SK-N-SH (cell line): ENCODE data around the gene CEP170.
"Not testable (repeated sequence)": the region's sequence is repeated elsewhere in the genome, so short reads cannot be mapped to it uniquely, and the experiment has no call there.

Source experiments
- EP300 ChIP-seq, 2 experiments: IDR thresholded peaks; 2 replicates each; pipeline versions ENCODE4 v1.4.0 to v1.6.1; 2012; ENCODE audit warnings: borderline replicate concordance in 1 of 2, low read depth in 1 of 2, low read length in 1 of 2
- POLR2AphosphoS5 ChIP-seq: IDR thresholded peaks from 2 replicates; pipeline ENCODE4 v1.6.1; 2012; ENCODE audit warnings: low read depth, low read length
- RAD21 ChIP-seq: IDR thresholded peaks from 2 replicates; pipeline ENCODE4 v1.6.1; 2012; ENCODE audit warnings: mild to moderate bottlenecking, low read length
- SIN3A ChIP-seq: IDR thresholded peaks from 2 replicates; pipeline ENCODE4 v1.6.1; 2012; ENCODE audit warnings: low read depth, mild to moderate bottlenecking, low read length, moderate library complexity, borderline replicate concordance
- TF ChIP-seq, protein P1 (sequence below): fragments of 200-600 bp; sonication (generic); IDR thresholded peaks from 2 replicates; pipeline ENCODE4 v1.6.1; 2017; ENCODE audit warnings: antibody characterized with exemption, mild to moderate bottlenecking, moderate library complexity
- TF ChIP-seq, protein P2 (sequence below): IDR thresholded peaks from 2 replicates; pipeline ENCODE4 v1.6.1; 2012; ENCODE audit warnings: mild to moderate bottlenecking, low read depth, low read length, moderate library complexity
- TF ChIP-seq, protein P3 (sequence below): fragments of 150-350 bp; IDR thresholded peaks from 2 replicates; pipeline ENCODE4 v1.6.1; 2017; ENCODE audit warnings: antibody characterized with exemption, low read length, low read depth, borderline replicate concordance

DNA sequence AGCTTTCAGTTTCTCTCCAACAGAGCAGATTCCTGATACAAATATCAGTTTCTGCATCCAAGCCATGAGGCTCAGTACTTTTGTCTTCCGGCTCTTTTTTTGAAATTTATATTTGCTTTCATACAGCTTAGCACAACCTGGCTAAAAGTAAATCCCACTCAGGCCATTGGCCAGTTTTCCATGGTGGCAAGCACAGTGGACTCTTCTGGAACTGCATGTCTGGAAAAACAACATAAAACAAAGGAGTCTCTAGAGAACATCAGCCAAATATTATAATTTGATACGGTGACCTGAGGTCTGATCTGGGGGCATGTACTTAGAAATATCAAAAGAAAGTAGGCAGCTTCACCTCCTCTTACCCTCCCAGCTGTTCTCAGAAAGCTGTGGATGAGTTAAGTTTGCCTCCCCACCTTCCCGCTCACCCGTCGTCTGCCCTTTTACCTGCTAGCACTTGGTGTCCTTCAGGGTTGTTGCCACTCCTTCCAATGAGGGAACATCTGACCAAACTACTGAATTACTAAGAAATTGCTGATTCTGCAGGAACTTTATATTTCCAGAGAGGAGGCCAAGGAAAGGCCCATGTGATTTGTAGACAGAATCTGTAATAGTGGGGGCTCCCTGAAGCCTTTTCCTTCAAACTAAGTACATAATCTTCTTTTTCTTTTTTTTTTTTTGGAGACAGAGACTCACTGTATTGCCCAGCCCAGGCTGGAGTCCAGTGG is 136.3 kb downstream of the CEP170 start:
- TF ChIP-seq, protein P1, sequence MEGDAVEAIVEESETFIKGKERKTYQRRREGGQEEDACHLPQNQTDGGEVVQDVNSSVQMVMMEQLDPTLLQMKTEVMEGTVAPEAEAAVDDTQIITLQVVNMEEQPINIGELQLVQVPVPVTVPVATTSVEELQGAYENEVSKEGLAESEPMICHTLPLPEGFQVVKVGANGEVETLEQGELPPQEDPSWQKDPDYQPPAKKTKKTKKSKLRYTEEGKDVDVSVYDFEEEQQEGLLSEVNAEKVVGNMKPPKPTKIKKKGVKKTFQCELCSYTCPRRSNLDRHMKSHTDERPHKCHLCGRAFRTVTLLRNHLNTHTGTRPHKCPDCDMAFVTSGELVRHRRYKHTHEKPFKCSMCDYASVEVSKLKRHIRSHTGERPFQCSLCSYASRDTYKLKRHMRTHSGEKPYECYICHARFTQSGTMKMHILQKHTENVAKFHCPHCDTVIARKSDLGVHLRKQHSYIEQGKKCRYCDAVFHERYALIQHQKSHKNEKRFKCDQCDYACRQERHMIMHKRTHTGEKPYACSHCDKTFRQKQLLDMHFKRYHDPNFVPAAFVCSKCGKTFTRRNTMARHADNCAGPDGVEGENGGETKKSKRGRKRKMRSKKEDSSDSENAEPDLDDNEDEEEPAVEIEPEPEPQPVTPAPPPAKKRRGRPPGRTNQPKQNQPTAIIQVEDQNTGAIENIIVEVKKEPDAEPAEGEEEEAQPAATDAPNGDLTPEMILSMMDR = not testable (repeated sequence)
- not testable (repeated sequence) for TF ChIP-seq EP300 (IDR thresholded peaks at IDR 0.05; ENCODE audit: borderline replicate concordance in 1 of 2, low read depth in 1 of 2, low read length in 1 of 2); SIN3A; RAD21; POLR2AphosphoS5
- TF ChIP-seq, protein P2, sequence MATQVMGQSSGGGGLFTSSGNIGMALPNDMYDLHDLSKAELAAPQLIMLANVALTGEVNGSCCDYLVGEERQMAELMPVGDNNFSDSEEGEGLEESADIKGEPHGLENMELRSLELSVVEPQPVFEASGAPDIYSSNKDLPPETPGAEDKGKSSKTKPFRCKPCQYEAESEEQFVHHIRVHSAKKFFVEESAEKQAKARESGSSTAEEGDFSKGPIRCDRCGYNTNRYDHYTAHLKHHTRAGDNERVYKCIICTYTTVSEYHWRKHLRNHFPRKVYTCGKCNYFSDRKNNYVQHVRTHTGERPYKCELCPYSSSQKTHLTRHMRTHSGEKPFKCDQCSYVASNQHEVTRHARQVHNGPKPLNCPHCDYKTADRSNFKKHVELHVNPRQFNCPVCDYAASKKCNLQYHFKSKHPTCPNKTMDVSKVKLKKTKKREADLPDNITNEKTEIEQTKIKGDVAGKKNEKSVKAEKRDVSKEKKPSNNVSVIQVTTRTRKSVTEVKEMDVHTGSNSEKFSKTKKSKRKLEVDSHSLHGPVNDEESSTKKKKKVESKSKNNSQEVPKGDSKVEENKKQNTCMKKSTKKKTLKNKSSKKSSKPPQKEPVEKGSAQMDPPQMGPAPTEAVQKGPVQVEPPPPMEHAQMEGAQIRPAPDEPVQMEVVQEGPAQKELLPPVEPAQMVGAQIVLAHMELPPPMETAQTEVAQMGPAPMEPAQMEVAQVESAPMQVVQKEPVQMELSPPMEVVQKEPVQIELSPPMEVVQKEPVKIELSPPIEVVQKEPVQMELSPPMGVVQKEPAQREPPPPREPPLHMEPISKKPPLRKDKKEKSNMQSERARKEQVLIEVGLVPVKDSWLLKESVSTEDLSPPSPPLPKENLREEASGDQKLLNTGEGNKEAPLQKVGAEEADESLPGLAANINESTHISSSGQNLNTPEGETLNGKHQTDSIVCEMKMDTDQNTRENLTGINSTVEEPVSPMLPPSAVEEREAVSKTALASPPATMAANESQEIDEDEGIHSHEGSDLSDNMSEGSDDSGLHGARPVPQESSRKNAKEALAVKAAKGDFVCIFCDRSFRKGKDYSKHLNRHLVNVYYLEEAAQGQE = not testable (repeated sequence)
- TF ChIP-seq, protein P3, sequence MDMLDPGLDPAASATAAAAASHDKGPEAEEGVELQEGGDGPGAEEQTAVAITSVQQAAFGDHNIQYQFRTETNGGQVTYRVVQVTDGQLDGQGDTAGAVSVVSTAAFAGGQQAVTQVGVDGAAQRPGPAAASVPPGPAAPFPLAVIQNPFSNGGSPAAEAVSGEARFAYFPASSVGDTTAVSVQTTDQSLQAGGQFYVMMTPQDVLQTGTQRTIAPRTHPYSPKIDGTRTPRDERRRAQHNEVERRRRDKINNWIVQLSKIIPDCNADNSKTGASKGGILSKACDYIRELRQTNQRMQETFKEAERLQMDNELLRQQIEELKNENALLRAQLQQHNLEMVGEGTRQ = not testable (repeated sequence)
